NCI-H2107 (cell line): Measurements from ENCODE around the gene RABGAP1L.
"Not testable (repeated sequence)": the region's sequence is repeated elsewhere in the genome, so short reads cannot be mapped to it uniquely, and the experiment has no call there.

Source experiments
- DNase-seq: peaks from one replicate; lab custom pipeline; 2025; lab: John Stamatoyannopoulos, UW

RABGAP1L gene

GRCh38 chr1:174153085-174153824, 6.1 kb upstream of the RABGAP1L start:
- no peak for DNase-seq

DNA sequence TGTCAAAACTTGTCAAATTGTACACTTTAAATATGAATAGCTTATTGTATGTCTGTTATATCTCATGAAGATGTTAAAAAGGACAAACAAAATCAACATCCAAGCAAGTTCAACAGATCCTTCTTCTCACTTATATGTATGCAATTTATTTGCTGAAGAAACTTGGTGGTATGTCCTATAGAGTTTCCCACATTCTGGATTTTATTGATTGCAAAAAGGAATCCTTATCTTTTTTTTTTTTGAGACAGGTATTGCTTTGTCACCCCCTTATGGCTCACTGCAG, 5.6 kb upstream of the RABGAP1L start:
- no peak for DNase-seq

- DNase-seq: no peak
Observed at GRCh38 chr1:174156437-174156836, 2.9 kb upstream of the RABGAP1L start.

GRCh38 chr1:174157157-174157806, 2.0 kb upstream of the RABGAP1L start:
- DNase-seq: no peak

DNA sequence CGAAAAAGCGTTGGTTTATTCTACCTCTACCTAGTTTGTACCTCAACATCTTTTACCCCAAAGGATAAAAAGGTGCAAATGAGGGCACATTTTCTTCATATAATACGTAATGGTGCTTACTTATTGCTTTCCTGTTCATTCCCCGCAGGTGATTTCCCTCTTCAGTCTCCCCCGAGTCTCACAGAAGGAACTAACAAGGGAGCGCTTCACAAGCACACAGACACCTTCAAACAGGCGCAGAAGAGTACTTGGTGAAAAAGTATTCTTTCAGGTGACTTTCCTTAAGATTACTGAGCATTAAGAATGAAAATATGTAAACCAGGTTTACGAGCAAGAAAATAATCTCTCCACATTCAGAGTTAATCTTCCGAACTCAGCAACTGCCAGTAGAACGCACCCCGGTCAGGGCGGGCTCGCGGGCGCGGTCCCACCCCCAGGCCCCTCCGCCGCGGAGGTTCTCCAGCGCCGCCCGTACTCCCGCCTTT, 511 bp upstream of the RABGAP1L start:
- no peak for DNase-seq

DNA sequence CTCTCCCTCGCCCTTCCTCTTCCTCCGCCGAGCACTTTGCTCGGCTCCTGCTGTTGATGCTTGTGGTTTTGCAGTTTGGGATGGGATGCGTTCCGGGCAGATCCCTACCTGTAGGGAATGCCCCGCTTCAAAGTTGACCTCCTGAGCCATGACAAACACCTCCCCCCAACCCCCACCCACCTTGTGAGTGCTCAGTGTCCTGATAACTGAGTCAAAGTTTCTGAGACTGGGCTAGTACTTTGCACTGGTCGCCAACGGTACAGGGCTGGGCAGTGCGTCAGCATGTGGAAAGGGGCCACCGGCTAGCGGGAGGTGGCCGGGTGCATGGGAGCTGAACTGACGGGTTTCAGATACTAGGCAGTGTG, 771 bp downstream of the RABGAP1L start:
- DNase-seq: no peak

DNA sequence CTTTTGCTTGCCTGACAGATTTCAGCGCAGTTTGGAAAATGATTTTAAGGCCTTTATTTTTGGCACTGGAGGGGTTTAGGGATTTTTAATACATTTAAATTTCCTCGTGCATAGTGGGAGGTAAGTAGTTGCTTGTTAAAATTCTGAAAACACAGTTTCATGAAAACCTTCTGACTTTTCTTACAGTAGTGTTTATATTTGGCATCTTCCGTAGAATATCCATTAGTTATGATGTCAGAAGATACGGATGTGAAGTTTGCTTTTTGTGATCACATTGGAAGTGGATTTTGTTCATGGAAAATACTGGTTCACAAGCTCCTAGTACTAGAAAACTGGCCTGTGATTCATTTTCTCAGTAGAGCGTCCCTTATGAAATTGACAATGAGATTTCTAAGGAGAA, 1.3 kb downstream of the RABGAP1L start:
- no peak for DNase-seq

DNA sequence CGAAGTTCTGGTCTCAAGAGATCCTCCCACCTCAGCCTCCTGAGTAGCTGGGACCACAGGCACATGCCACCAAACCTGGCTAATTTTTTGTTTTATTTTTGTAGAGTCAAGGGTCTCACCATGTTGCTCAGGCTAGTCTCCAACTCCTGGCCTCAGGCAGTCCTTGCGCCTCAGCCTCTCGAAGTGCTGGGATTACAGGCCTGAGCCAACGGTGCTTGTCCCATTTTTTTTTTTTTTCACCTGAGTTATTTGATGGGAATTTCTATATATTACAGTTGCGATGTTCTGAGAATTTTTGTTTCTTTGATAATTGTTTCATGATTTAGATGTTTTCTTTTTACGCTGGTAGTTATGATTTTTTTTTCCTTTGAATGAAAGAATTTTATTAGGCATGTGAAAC, 2.5 kb downstream of the RABGAP1L start:
- no peak for DNase-seq

DNA sequence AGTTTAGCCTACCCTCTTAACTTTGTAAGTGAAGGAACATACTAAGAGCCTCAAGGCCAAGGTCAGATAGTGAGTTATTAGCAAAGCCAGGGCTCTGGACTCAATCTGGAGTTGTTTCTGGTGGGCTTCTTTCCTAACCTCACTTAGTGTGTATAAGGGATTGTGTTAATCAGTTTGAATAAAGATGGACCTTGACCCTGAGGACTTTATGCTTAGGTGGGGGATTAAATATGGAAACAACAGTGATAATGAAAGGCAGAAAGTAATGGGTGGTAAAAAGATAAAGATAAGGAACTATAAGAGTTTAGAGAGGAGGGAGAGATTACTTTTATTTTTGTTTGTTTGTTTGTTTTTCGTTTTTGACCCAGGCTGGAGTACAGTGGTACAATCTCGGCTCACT, 5.5 kb downstream of the RABGAP1L start:
- DNase-seq: no peak

GRCh38 chr1:174165471-174166137, 6.3 kb downstream of the RABGAP1L start:
- no peak for DNase-seq

DNA sequence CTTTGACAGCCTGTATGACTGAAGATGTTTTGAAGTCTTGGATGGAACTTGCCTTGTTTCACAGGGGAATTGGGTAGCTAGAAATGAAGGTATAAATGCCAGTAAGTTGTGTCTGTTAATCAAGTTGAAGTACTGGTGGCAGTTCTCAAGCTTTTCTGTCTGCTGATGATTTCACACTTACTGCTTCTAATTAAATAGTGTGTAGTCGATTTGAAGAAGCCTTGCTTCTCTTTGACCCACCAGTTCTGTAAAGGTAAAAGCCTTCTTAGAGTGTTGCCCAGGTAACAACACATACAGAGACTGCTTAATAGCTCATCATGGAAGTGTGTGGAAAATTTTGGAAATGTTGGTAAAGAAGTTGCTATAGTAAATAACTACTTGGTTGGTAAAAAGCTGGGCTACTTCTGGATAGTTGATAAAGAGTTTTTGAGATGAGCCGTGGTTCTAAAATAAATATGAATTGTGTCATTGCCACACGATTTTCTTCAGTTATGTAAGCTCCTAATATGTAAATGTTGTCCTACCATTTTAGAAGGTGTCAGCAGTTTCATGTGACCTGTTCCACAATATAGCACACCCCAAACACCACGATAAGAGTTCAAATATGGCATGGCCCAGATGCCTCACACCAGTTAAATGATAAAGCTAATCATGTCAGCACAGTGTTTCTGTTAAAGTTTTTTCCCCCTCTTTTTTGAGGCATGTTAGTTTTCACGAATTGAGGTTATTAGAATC, 7.4 kb downstream of the RABGAP1L start:
- no peak for DNase-seq

DNA sequence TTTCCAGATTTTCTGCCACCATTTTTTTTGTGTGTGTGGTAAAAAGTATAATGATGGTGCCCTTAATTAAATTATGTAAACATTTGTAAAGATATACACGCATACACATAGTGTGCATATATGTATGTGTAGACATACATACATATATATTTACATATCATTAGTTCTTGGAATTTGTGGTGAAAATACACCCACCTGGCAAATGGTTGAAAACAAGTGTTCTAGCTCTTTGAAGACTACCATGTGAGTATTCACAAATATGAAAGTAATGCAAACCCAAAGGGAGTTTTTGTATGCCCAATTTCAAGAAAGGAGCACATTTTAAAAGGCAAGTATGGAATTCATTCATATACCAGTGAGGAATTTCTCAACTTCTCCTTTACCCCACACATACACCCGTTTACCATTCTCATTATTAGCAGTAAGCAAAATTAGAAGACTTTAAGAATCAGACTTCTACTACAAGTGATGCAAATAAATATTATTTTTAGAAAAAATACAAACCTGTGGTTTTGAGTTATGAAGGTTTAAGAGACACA, 8.0 kb downstream of the RABGAP1L start:
- DNase-seq: no peak

DNA sequence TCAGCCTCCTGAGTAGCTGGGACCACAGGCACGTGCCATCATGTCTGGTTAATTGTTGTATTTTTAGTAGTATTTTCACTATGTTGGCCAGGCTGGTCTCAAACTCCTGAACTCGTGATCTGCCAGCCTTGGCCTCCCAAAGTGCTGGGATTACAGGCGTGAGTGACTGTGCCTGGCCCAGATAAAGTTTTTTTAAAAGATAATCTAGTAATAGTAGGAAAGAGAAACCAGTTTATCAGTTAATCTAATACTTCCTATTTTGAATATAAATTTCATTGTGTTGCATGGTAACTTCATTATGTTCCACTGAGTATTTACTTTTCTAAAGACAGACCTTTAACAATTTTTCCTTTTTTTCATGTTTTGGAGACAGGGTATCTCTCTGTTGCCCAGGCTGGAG, 10.0 kb downstream of the RABGAP1L start:
- DNase-seq: no peak

- no peak for DNase-seq
Observed at GRCh38 chr1:174171073-174171472, 11.8 kb downstream of the RABGAP1L start.

- DNase-seq: no peak
Observed at GRCh38 chr1:174174461-174175329, 15.4 kb downstream of the RABGAP1L start.

GRCh38 chr1:174178459-174178858, 19.1 kb downstream of the RABGAP1L start:
- DNase-seq: not testable (repeated sequence)

- no peak for DNase-seq
Observed at GRCh38 chr1:174189428-174190062, 30.2 kb downstream of the RABGAP1L start.

- DNase-seq: no peak
Observed at GRCh38 chr1:174190691-174191199, 31.4 kb downstream of the RABGAP1L start.

GRCh38 chr1:174191349-174191862, 32.1 kb downstream of the RABGAP1L start:
- DNase-seq: no peak

GRCh38 chr1:174194461-174194860, 35.1 kb downstream of the RABGAP1L start:
- DNase-seq: no peak
